NCI-H1436 treated with DMSO at 0.1 percent for 48 hours (cell line): ENCODE measurements around the gene CYP27A1.
"Not testable (repeated sequence)": the region's sequence is repeated elsewhere in the genome, so short reads cannot be mapped to it uniquely, and the experiment has no call there.

Source experiments
- DNase-seq: peaks from one replicate; lab custom pipeline; 2025; lab: John Stamatoyannopoulos, UW

CYP27A1 gene

GRCh38 chr2:218831378-218831990 lies 49.5 kb downstream of the CYP27A1 start, which contains the start of gene PRKAG3:
PRKAG3 (minus strand) TSS chr2:218831803.
- no peak for DNase-seq

- no peak for DNase-seq
These were observed 50.1 kb downstream of the CYP27A1 start for GRCh38 chr2:218832081-218832480.

- no peak for DNase-seq
These were observed 50.6 kb downstream of the CYP27A1 start for GRCh38 chr2:218832520-218832919.

- no peak for DNase-seq
These were observed 51.2 kb downstream of the CYP27A1 start for GRCh38 chr2:218833023-218833609.

GRCh38 chr2:218834685-218835084 lies 52.7 kb downstream of the CYP27A1 start:
- DNase-seq = no peak

GRCh38 chr2:218837495-218837894 lies 55.5 kb downstream of the CYP27A1 start:
- no peak for DNase-seq

- DNase-seq = no peak
These were observed 57.5 kb downstream of the CYP27A1 start for GRCh38 chr2:218839430-218839829.

- DNase-seq = no peak
These were observed 57.9 kb downstream of the CYP27A1 start for GRCh38 chr2:218839888-218840287.

- DNase-seq = not testable (repeated sequence)
These were observed 62.4 kb downstream of the CYP27A1 start for GRCh38 chr2:218844334-218844733.

GRCh38 chr2:218846963-218847362 lies 65.0 kb downstream of the CYP27A1 start:
- not testable (repeated sequence) for DNase-seq

- DNase-seq = no peak
These were observed 67.8 kb downstream of the CYP27A1 start for GRCh38 chr2:218849721-218850120.

GRCh38 chr2:218850796-218851195 lies 68.8 kb downstream of the CYP27A1 start:
- no peak for DNase-seq

- no peak for DNase-seq
These were observed 69.3 kb downstream of the CYP27A1 start for GRCh38 chr2:218851286-218851685.

GRCh38 chr2:218852911-218853667 lies 71.1 kb downstream of the CYP27A1 start:
- DNase-seq = no peak

- DNase-seq = no peak
These were observed 71.8 kb downstream of the CYP27A1 start for GRCh38 chr2:218853766-218854165.

GRCh38 chr2:218854860-218855259 lies 72.9 kb downstream of the CYP27A1 start:
- DNase-seq = no peak

GRCh38 chr2:218855305-218856166 lies 73.6 kb downstream of the CYP27A1 start:
- no peak for DNase-seq

- DNase-seq = no peak
These were observed 74.4 kb downstream of the CYP27A1 start for GRCh38 chr2:218856167-218856895.

GRCh38 chr2:218856896-218857243 lies 74.9 kb downstream of the CYP27A1 start:
- DNase-seq = no peak

GRCh38 chr2:218857371-218858137 lies 75.6 kb downstream of the CYP27A1 start:
- DNase-seq = no peak

- DNase-seq = no peak
These were observed 76.1 kb downstream of the CYP27A1 start for GRCh38 chr2:218858138-218858445.
